HG03060 (cell line): Measurements from ENCODE around the gene SLC39A5.
A peak's percentile ranks its signal among the peaks of the same experiment; 100 is the strongest.

Experiments
- ATAC-seq: cut with Tn5 transposase; IDR thresholded peaks from one replicate; pipeline ENCODE4 v1.9.1; 2021; ENCODE audit warnings: low read depth, moderate number of reproducible peaks; ENCODE audit not compliant: unreplicated experiment

The SLC39A5 gene

GRCh38 chr12:56212361-56212760 is 17.5 kb upstream of the SLC39A5 start:
- ATAC-seq, result no peak

GRCh38 chr12:56213878-56214277 is 16.0 kb upstream of the SLC39A5 start:
- no peak for ATAC-seq

GRCh38 chr12:56216461-56216860 is 13.4 kb upstream of the SLC39A5 start:
- no peak for ATAC-seq

- ATAC-seq, result no peak
These were observed 10.0 kb upstream of the SLC39A5 start for GRCh38 chr12:56219840-56220239.

- no peak for ATAC-seq
These were observed 9.1 kb upstream of the SLC39A5 start for GRCh38 chr12:56220611-56221231.

- no peak for ATAC-seq
These were observed 8.6 kb upstream of the SLC39A5 start for GRCh38 chr12:56221232-56221756.

GRCh38 chr12:56221757-56222530 is 7.9 kb upstream of the SLC39A5 start, which contains the start of gene RNF41:
Gene RNF41 (minus strand): TSS chr12:56221922. CDS start chr12:56214047, 7,875 bp downstream.
- ATAC-seq, result peak; percentile 74

GRCh38 chr12:56222531-56222895 is 7.3 kb upstream of the SLC39A5 start:
- no peak for ATAC-seq

- no peak for ATAC-seq
These were observed 6.2 kb upstream of the SLC39A5 start for GRCh38 chr12:56223571-56224101.

- peak; percentile 48 for ATAC-seq
These were observed 5.6 kb upstream of the SLC39A5 start, which contains the start of gene NABP2 for GRCh38 chr12:56224102-56224701. Gene NABP2 (plus strand): TSS chr12:56224342. CDS start chr12:56224857, 515 bp downstream.

GRCh38 chr12:56224954-56225353 is 4.9 kb upstream of the SLC39A5 start:
- no peak for ATAC-seq

GRCh38 chr12:56229082-56229481 is 769 bp upstream of the SLC39A5 start:
- no peak for ATAC-seq

GRCh38 chr12:56230432-56231183 is 757 bp downstream of the SLC39A5 start:
- no peak for ATAC-seq

GRCh38 chr12:56231184-56231582 is 1.3 kb downstream of the SLC39A5 start:
- no peak for ATAC-seq

GRCh38 chr12:56234746-56235436 is 5.0 kb downstream of the SLC39A5 start:
- ATAC-seq, result no peak

GRCh38 chr12:56236091-56236490 is 6.2 kb downstream of the SLC39A5 start:
- no peak for ATAC-seq

- ATAC-seq, result no peak
These were observed 7.1 kb downstream of the SLC39A5 start for GRCh38 chr12:56236985-56237384.

GRCh38 chr12:56237552-56237951 is 7.7 kb downstream of the SLC39A5 start:
- no peak for ATAC-seq

- ATAC-seq, result no peak
These were observed 11.8 kb downstream of the SLC39A5 start for GRCh38 chr12:56241424-56242303.
